Natural killer cell (primary cell): Measurements from ENCODE around the gene PABPC3. TPM values are rescaled to one million over a fixed set of nuclear protein-coding genes. Genes with fewer than 3 reads are reported as not detected.

Experiments
- ATAC-seq, 3 donors: fragments of 150-1000 bp in 2 of 3; fragments of 200-7000 bp in 1 of 3; cut with Tn5 transposase; 1 replicate in 1 of 3; 2 replicates in 2 of 3; pipeline ENCODE4 v1.10.0; 2021; ENCODE audit warnings: mild to moderate bottlenecking in 2 of 3, moderate library complexity in 2 of 3
- DNase-seq, 2 donors: peaks; one replicate each; pipeline versions ENCODE4 v3.0.0 to v3.0.0-alpha.2; 2013 to 2021; ENCODE audit warnings: mixed read lengths in 1 of 2
- H3K27ac ChIP-seq: one replicate; pipeline ENCODE4 v1.5.1; 2013; ENCODE audit warnings: mild to moderate bottlenecking, low read length
- H3K27me3 ChIP-seq: one replicate; pipeline ENCODE4 v1.6.1; 2013; ENCODE audit warnings: low read length; ENCODE audit not compliant: control insufficient read depth, insufficient read depth
- H3K36me3 ChIP-seq: one replicate; pipeline ENCODE4 v1.6.1; 2013; ENCODE audit warnings: low read length; ENCODE audit not compliant: control insufficient read depth, insufficient read depth
- H3K4me1 ChIP-seq: one replicate; pipeline ENCODE4 v1.6.1; 2013; ENCODE audit warnings: low read length; ENCODE audit not compliant: control insufficient read depth, insufficient read depth
- H3K4me3 ChIP-seq: one replicate; pipeline ENCODE4 v1.5.1; 2013; ENCODE audit warnings: low read length
- H3K9me3 ChIP-seq: one replicate; pipeline ENCODE4 v1.6.1; 2013; ENCODE audit warnings: low read length; ENCODE audit not compliant: control insufficient read depth, insufficient read depth
- H3K27ac Mint-ChIP-seq, 2 donors: one replicate each; pipeline ENCODE4 v1.8.0; 2022; ENCODE audit warnings: mild to moderate bottlenecking in 2 of 2, mixed read lengths in 2 of 2, moderate library complexity in 1 of 2
- H3K27me3 Mint-ChIP-seq, 2 donors: one replicate each; pipeline ENCODE4 v1.8.0; 2022; ENCODE audit warnings: low read depth in 2 of 2, mixed read lengths in 2 of 2
- H3K36me3 Mint-ChIP-seq: one replicate; pipeline ENCODE4 v1.8.0; 2022; ENCODE audit warnings: mixed read lengths
- H3K4me1 Mint-ChIP-seq, 2 donors: one replicate each; pipeline ENCODE4 v1.8.0; 2022; ENCODE audit warnings: mixed read lengths in 2 of 2
- H3K4me3 Mint-ChIP-seq: one replicate; pipeline ENCODE4 v1.8.0; 2022; ENCODE audit warnings: mild to moderate bottlenecking, moderate library complexity, mixed read lengths
- H3K9me3 Mint-ChIP-seq, 2 donors: one replicate each; pipeline ENCODE4 v1.8.0; 2022; ENCODE audit warnings: mixed read lengths in 2 of 2
- CTCF ChIP-seq: fragments of 200-600 bp; IDR thresholded peaks from one replicate; pipeline ENCODE4 v1.8.0; 2022; ENCODE audit warnings: antibody characterized with exemption
- WGBS: methylation state at CpG from one replicate; pipeline ENCODE4 v1.1.7; 2013; ENCODE audit warnings: missing lambda C conversion rate; ENCODE audit not compliant: insufficient coverage; 5-methylcytosine and 5-hydroxymethylcytosine counted together
- intact Hi-C: fragments of 100-400 bp; cut with micrococcal nuclease; formaldehyde crosslinking; loops from one replicate; pipeline ENCODE4 v1.14.2; 2022
- total RNA-seq, 4 donors: library from RNA; stranded (reverse); fragments of 120-200 nt in 1 of 4; gene quantifications; one replicate each; pipeline versions ENCODE4 v1.2.3 to v1.2.4, GENCODE V29; 2013 to 2022

The PABPC3 gene
- under 1 TPM; 0.18 to 0.21 (median 0.20) TPM for total RNA-seq
- 0.20 TPM for total RNA-seq (2013)

- Histone ChIP-seq H3K27me3 (peaks cover 2% of the 10 kb centered on the region), H3K27ac (no peak within 1 kb of the TSS), H3K9me3 (no peaks in the 10 kb centered on the region), H3K4me3 (no peak within 1 kb of the TSS), H3K4me1 (no peaks in the 10 kb centered on the region), H3K36me3 (no peaks in the 10 kb centered on the region)
- Mint-ChIP-seq H3K9me3 (no peaks in the 10 kb centered on the region), H3K4me3 (no peak within 1 kb of the TSS), H3K27me3 (peaks cover 22 to 40% of the 10 kb centered on the region in 2 donors), H3K27ac (no peak within 1 kb of the TSS), H3K4me1 (no peaks in the 10 kb centered on the region), H3K36me3 (no peaks in the 10 kb centered on the region)
- intact Hi-C loops: no loop called here
- no peak for TF ChIP-seq CTCF
- DNase-seq (no peak), ATAC-seq (no peak)
- 27% methylated on average over 50 of the region's 50 CpGs for WGBS
Observed at GRCh38 chr13:25095851-25096453, at the start of gene PABPC3. PABPC3 (plus strand) TSS chr13:25096136; CDS start chr13:25096199, 63 bp downstream.

GRCh38 chr13:25046274-25046984 lies 49.5 kb upstream of the PABPC3 start:
- H3K4me3 Mint-ChIP-seq: no peak overlapping the region
- DNase-seq: no peak
- peaks cover 8% of the 10 kb centered on the region for H3K36me3 Mint-ChIP-seq
- Histone ChIP-seq H3K27ac (no peak overlapping the region), H3K36me3 (no peaks in the 10 kb centered on the region), H3K9me3 (no peaks in the 10 kb centered on the region), H3K27me3 (peaks cover 13% of the 10 kb centered on the region), H3K4me3 (no peak overlapping the region), H3K4me1 (no peaks in the 10 kb centered on the region)
- no peaks in the 10 kb centered on the region for H3K4me1 Mint-ChIP-seq
- peaks cover 33 to 87% of the 10 kb centered on the region in 2 donors for H3K27me3 Mint-ChIP-seq
- no peak overlapping the region for H3K27ac Mint-ChIP-seq
- WGBS: 19% methylated on average over 23 of the region's 24 CpGs
- intact Hi-C loops: no loop called here
- ATAC-seq: no peak
- no peaks in the 10 kb centered on the region for H3K9me3 Mint-ChIP-seq
- TF ChIP-seq CTCF: no peak

GRCh38 chr13:25046985-25047511 lies 48.9 kb upstream of the PABPC3 start:
- TF ChIP-seq CTCF: no peak
- H3K9me3 Mint-ChIP-seq: no peaks in the 10 kb centered on the region
- no peak overlapping the region for H3K27ac ChIP-seq
- intact Hi-C loops: no loop called here
- H3K4me3 Mint-ChIP-seq: no peak overlapping the region
- no peak overlapping the region for H3K4me3 ChIP-seq
- H3K27me3 ChIP-seq: peaks cover 13% of the 10 kb centered on the region
- ATAC-seq (no peak), DNase-seq (no peak)
- H3K4me1 Mint-ChIP-seq: no peaks in the 10 kb centered on the region
- 2% methylated on average over 35 of the region's 39 CpGs for WGBS
- H3K27ac Mint-ChIP-seq: no peak overlapping the region
- no peaks in the 10 kb centered on the region for H3K36me3 ChIP-seq
- peaks cover 8% of the 10 kb centered on the region for H3K36me3 Mint-ChIP-seq
- H3K9me3 ChIP-seq: no peaks in the 10 kb centered on the region
- H3K4me1 ChIP-seq: no peaks in the 10 kb centered on the region
- peaks cover 37 to 81% of the 10 kb centered on the region in 2 donors for H3K27me3 Mint-ChIP-seq
